Measurements from ENCODE around the gene TLL2.

Gene TLL2

DNA sequence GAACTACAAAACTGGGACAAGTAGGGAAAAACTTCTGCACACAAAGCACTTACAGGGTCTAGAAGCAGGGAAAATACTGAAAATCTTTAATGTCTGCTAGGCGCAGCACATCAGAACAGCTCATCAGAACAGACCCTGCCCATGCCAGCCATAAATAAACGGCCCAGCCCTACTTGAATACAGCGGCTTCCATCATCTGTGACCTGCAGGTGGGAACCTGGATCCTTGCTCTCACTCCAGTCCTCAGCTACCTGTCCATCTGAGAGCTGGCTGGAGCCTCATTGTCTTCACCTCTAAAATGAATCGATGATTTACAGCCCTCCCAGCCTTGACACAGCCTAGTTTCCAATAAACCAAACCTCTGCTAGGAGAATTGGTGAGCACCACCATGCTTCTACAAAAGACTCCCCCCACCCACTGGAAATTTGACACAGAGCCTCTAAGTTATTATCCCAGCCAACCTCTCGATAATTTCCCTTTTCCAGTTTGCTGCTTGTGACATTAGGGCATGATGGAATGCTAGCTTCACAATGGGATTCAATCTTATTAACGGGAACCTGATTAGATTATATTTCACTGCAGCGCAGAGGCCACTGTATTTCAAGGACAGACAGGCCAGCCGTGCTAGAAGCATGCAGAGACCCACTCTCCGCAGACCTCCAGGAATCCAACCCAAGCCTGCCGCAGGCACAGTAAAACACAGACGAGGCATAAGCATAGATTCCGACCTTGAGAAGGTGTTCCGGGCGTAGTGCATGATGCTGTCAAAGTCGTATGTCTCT lies 93.3 kb downstream of the TLL2 start:
- FAIRE-seq, result no peak

DNA sequence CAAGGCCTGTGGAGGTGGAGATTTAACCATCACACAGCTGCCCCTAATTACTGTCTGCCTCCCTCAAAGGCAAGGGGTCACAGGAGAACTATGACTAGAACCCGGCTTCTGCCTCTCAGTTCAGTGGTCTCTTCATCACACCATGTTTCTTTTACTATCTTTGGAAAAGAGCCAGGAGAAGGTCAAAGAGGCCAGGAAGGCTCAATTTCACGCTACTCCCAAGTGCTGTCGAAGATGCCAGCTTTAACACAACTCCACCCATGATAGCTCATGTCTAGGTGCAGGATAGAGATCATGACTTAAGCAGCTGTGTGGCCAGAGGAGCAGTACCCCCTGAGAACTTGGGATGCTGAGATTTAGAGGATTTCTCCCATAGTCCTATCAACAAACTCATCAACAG lies 94.4 kb downstream of the TLL2 start:
- no peak for FAIRE-seq

DNA sequence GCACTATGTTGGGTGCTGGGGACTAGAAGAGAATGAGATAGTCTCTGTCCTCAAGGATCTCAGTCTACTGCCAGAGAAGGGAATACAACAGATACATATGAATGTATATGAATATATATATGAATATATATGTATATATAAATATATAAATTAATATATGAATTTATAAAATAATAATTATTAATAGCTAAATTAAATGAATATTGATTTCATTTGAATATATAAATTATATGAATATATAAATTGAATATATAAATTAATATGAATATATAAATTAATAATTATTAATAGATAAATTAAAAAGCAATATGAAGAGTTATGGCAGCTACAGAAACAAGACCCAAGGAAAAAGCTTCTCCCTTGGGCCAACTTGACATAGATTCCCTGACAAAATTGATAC lies 95.1 kb downstream of the TLL2 start:
- peak; percentile 89 for FAIRE-seq

DNA sequence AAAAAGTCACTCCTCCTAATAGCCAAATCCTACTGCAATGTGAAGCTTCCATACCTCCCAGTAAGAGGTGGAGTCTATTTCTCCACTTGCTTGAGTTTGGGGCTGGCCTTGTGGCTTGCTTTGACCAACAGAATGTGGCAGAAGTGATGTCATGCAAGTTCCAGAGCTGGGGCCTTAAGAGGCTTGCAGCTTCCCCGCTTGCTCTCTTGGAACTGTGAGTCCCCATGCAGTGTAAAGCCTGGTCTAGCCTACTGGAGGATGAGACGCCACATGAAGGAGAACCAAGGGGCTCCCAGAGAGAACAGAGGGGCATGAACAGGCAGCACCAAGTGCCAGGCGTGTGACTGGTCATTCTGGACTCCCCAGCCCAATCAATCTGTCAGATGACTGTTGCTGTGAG lies 96.3 kb downstream of the TLL2 start:
- no peak for FAIRE-seq

DNA sequence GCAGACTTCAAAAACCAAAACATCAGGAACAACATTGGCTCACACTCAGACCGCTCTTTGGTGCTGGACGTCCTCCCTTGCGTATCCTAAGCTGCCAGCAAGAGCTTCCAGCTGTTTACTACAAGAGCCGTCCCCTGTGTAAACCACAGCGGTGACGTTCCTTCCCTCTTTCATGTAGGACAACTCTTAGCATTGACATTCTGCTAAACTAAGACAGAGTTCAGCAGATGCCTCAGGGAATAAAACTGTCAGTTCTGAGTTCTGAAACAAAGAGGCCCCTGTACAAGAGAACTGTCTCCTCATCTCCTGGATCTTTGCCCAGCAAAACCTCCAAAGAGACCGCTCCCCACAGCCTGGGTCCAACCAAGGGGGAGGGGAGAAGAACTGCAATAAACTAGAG lies 97.1 kb downstream of the TLL2 start:
- no peak for FAIRE-seq

DNA sequence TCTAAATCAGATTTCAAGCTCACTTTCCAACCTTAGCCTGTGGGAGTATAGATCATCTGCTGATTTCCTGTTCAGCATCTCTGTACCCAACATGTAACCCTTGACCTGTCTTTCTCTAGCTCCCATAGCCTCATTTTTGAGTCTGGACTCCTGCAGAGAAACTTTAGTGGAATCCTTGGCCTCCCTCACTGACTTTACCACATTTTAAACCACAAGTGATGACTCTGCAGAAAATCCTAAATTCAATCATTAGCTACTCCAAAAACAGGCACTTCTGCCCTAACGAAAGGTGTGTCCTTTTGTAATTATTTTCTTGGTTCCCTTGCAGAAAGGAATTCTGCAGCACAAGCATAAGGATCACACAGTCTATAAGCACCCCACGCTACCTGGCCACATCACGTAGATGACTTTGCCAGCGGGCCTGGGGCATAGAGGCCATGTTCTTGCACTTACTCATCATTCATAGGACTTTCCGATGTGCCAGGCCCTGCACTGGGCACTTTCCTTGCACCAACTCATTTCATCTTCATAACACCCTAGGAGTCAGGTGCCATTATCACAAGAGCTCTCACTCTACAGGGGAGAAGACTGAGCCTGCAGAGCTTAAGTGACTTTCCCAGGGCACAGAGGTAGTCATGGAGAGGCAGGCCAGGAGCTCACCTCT lies 97.7 kb downstream of the TLL2 start:
- no peak for FAIRE-seq

DNA sequence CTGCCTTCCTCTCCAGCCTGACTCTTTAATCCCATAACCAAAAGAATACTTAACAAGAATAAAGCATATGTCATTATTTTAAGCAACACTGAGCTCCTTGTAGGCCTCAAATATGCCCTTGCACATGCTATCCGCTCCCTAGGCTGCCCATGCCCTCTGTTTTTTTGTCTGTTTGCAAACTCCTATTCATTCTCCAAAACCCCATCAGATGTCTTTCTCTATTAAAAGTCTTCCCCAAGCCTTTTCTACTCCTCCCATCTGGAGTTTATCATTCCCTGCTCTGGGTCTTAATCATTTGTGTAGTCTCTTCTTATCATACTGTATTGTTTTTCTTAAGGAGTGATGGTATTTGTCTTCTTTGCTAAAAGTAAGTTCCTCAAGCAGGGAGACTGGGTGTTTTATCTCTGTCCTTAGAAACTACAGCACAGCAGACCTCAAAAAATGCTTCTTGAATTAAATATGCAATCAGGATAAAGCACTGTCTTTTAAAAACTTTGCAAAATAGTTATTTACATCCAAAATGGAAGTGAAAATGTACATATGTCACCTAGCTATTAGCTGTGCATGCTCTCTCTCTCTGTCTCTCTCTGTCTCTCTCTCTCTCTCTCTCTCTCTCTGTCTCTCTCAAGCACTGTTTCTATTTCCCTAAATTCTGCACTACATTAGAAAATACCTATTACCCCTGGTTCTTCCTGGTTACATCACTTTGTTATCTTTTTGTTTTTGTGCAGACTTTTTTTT lies 98.4 kb downstream of the TLL2 start:
- no peak for FAIRE-seq

DNA sequence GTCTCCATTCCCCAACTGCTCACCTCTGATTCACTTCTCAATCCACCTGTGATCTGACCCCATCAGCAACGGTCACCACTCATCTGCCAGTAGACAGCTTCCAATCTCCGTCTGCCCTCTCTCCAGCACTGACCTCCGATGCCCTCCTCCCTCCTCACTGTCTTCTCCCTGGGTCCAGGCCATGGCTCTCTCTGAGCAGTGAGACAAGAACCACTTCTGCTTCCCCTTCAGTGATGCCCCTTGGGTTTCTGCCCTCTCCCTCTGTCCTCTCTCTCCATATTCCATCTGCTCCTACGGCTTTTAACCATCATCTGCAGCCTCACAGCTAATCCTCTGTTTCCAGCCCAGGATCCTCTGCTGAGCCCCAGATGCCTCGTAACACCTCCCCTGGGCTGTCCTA lies 99.4 kb downstream of the TLL2 start:
- FAIRE-seq, result no peak

DNA sequence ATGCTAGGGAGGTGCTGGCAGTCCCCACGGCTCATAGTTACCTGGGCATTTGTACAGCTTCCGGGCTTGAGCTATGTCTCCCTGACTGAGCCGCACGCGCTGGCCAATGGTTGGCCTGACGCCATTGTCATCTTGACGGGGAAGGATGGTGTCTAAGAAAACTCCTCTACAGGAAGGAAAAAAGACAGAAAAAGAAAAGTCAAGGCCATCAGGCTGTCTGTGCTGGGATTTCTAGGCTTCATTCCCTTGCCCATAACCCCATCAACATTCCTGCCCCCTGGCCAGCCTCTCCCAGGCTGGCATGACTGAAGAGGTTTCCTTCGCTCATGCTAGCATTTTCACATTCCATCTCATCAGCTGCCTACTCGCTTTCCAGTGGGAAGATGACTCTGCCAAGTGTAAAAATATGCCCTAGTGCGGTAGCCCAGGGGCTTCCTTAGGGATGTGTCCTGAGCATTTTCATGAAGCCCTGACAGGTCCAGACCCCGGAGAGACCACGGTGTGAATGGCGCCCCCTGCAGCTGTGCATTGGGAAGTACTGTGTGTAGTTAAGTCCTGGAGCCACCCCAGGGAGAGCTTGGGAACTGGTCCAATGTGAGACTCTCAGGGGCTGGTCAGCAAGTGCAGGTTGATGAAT lies 100.5 kb downstream of the TLL2 start:
- no peak for FAIRE-seq

DNA sequence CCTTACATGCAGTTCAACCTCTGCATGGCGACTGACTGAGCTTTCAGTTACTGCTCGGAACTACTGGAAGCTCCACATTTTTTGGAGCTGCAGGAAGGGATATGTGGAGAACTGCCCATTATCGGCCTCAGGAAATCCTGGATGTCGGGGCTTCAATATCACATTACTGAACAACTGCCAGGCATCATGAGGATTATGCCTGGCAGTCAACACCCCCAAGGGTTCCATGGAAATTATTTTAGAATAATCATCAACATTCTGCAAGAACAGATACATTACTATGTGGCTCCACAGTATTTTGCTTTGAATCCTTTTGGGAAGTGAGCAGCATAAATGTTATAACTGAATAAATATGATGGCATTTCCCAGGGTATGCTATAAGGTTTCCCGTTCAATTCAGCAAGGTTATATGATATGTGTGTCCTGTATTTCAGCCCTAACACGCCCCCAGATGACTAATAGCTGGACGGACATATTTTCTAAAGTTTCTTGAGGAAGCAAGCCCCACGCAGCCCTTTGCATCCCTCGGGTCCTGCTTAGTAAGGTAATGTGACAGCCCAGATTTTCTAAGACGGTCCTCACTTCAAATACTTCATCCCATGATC lies 101.9 kb downstream of the TLL2 start:
- no peak for FAIRE-seq

DNA sequence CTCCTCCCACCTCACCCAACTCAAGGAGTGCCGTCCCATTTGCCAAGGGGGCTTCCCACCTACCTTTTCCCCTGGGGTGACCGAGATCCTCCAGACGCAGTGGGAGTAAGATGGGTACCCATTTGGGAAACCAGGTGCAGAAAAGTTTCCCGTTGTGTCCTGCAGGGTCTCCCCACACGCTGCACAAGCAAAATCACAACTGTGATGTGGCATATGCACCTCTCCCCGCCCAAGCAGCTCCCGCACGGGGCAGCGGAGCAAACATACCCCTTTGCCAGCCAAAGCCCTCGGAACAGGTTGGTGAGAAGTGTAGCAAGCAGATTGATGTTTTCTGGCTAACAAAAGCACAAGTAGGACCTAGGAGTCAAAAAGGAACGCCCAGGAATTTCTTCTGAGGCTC lies 103.4 kb downstream of the TLL2 start:
- no peak for FAIRE-seq

DNA sequence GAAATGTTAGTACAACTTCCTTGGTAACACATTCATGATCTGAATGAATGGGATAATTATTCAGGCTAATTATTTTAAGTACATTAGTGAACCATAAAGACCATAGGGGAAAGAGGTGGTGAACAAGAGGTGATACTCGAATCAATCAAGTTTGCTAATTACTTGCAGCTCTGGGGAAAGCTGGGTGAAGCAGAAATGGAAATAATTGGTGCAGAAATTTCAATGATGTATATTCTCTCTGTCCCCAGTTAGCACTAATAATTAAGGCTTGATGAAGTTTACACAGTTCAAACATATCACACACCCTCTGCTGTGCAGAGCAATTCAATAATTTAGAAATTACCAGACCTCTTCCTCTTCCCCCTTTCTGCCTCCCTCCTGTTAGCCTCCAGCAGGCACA lies 105.5 kb downstream of the TLL2 start:
- no peak for FAIRE-seq

DNA sequence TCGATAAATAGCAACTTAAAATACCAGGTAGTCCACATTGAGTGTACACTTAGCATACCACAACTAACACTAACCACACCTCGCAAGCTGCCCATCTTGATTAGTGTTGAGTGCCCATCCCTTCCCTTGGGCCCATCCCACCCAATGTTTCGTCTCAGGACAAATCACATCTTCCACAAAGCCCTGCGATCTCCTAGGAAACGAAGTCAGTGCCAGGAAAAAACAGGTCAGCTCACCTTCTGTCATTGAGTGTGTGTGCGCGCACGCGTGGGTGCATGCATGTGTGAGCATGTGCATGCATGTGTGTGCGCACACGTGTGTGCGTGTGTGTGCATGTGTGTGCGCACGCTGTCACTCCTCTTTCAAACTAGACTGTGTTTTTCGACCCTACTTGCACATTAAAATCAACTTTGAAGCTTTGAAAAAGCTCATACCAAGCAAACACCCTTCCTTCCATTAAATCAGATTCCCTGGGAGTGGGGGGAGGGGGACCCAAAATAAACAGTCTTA lies 106.1 kb downstream of the TLL2 start:
- FAIRE-seq, result no peak

DNA sequence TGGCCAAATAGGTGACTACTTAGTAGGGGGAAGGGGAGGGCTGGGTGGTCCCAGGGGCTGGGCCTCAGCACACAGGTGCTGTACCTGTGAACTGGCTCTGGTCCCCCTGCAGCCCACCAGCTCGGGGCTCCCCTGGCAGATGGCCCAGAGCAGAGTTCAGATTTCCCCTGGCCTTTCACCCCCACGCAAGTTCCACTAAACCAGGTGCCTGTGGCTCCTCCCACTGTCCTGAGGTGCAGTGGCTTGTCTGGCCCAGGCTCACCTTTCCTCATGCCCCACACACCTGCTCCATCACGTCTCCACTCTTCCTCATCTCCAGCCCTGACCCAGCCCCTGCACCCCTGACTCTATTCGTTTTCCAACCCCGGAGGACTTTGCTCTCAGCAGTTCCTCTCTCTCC lies 107.6 kb downstream of the TLL2 start:
- no peak for FAIRE-seq

DNA sequence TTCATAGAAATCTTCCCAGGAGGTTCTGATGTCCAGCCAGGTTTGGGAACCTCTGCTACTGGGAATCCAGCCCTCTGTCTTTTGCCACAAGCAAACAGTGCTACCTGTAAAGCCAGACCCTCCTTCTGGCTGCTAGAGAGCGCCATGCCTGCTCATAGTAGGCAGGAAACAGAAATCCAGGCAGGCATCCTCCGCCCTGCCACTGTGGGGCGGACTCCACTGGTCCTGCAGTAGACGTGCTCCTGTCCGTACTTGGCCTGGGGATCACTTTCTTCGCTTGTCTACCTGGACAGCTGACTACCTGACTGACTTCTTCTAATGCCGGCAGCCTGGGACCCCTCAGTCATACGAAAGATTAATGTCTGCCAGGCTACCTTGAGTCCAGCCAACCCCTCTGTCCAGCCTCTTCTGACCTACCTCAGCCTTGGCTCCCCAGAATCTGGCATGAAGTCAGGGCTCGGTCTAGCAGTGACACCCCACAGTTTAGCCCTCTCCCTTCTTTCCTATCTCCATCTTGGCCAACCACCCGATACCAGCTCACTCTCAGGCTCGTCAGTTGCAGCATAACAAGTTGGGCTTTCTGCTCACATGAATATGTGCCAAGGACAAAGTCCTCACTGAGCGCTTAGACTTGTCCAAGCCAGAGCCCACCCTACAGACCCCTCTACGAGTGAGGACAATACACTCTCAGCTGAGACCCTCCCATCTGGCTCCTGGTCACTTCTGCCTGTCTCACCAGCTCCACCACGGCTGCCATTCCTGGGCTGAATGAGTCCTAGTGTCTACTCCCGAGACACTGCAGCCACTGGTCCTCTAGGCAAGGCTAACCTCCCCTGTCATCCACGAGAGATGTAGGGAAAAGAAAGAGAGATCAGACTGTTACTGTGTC lies 111.1 kb downstream of the TLL2 start:
- no peak for FAIRE-seq

DNA sequence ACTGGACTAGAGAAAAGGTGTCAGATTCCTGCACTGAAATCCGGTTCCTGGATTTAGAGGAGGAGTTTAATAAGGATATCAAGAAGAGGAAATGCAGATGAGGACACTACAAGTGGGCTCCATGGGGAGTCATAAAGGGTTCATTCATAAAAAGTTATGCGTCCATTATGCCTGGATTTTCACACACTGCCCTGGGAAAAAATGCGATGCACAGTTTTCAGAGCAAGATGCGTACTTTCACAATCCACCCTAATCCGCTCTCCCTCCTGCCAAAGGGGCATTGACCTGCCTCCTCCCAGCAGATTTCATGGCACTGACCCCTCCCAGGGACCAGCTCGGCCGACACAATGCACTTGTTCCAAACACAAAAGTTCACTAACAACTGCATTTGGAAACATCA lies 112.7 kb downstream of the TLL2 start:
- FAIRE-seq, result no peak

DNA sequence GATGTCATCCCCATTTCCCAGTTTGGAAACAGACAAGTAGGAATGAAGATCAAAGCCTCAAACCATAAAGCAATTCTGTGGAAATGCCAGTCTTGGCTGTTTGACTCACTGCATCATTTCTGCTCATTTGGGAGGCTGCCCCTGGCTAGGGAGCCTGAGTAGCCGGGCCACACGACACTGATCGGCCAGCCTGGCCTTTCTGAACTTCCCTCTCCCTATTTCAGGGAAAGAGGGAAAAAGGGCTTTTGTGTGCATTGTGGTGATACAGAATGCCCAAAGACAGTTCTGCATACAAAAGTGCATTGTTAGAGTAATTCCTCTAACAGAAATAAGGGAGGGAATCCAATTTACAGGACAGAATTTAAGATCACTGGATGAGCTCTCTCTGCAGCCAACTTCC lies 113.3 kb downstream of the TLL2 start:
- no peak for FAIRE-seq

DNA sequence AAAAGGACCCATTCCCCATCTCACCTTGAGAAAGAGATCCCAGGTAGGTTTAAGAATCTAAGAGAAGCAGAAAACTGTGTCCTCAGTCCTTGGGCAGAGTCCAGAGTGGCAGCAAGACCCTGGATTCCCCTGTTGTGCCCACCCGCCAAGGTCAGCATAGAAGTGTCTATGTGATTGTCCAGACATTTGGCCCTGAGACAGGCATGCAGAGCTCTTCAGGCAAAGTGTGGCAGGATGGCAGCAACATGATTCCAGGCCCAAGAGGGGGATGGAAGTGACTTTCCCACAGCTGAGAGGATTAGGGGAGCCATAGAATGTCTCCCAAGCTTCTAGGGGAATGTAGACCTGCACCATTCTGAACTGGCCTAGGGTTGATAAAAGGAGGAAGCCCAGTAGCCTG lies 115.8 kb downstream of the TLL2 start:
- FAIRE-seq, result no peak

DNA sequence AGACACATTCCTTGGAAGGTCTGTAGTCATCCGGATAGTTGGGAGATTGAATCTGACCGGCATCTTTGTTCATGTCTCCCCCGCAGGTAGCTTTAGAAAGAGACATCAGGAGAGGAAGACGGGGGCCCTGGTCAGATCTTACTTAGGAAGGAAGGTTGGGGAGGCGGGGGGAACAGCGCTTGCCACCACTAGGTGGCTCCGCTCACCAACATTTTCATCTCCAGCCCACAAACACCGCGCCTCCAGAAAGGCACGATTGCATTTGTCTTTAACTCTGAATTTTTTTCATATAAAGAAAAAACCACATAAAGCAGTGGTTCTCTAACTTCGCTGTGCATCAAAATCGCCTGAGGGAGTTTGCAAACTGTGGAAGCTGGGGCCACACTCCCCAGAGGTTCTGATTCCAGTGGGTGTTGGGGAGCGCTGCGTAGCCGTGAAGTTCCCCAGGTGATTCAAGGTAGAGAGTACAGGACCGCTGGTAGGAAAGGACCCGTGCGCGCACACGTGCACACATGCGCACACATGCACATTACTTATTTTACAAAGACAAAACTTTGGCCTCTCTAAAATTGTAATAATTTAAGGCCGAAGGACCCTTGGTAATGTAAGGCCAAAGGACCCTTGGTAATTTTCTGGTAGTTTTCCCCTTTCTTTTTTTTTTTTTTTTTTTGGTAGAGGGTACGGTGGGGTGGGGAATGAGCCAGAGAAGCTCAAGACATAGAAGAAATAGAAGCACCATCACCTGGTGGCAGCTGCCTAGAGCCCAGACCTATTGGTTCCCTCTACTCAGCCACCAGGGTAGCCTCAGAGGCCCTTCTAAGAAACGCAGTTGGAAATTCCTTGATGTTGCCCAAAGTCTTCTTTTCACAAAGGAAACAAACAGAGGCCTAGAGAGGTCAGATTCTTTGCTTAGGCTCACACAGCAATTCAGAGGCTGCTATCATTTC lies 117.5 kb downstream of the TLL2 start:
- no peak for FAIRE-seq

DNA sequence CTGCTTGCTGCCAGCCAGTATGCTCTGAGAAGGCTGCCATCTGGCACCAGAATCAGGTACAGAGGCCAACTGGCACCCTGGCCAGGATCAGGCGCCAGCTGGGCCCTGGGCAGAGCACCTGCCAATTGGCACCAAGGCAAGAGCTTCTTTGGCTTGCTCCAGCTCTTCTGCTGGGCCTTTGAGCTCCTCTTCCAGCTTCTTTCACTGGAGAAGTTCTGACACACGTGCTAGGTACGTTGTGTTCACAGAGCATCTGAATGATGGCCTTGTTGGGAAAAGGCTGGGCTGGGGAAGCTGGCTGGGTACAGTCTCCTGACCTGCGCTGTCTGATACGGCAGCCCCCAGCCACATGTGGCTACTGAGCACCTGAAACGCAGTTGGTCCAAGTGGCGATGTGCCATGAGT lies 123.3 kb downstream of the TLL2 start:
- no peak for FAIRE-seq

DNA sequence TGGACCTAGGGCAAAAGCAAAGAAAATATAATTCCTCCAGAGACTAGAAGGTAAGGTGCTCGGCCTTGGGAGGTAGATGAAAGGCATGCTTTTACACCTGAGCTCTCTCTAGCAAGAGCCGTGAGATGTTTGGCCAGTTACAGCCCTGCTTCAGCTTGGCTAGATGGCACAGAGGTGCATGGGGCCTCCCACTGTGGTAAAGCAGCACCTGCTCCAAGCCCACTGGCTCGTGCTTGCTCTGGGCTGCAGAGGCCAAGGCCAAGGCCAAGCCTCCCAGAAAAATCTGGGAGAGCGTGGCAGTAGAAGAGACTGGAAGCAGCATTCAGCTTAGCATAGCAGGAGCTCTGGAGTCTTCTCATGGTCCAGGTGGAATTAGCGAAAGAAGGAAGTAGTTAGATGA lies 123.9 kb downstream of the TLL2 start:
- no peak for FAIRE-seq

Measured in TTC549 (cell line).